Measurements from ENCODE around the gene ETDC.

ETDC gene

DNA sequence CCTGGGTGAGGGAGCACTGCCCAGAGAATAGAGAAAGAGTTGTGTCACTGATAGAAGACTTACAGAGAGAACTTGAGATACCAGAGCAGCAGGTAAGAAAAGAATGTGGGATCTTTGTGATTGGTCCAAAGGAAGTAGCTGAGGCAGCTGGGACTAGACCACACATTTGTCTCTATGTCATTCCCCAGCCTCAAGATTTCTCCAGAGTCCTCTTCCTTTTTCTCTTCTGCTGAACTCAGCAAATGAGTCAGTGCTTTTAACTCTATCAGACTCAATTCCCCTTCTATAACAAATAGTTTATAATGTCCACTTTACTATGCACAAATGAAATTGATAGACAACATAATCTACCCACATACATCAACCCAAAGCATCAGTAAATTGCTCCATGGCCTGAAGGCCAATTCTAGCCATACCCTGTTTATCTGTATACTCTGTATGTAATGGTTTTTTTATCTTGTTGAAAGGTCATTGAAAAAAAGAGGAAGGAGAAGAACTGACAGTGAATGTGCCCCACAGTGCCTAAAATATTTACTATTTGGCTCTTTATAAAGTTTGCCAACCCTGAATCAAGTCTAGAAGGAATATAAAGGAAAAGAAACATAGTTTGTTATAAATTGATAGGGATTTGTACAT is 38.2 kb downstream of the ETDC start:
- DNase-seq = no peak

- DNase-seq = no peak
Measured at GRCh38 chrX:135354288-135354687, 45.0 kb downstream of the ETDC start.
